Panc1 (cell line): Measurements from ENCODE around the gene RASSF5.

Experiments
- CTCF ChIP-seq: fragments of 450-650 bp; IDR thresholded peaks from 2 replicates; pipeline ENCODE4 v1.5.1; 2017; ENCODE audit warnings: mild to moderate bottlenecking
- POLR2AphosphoS5 ChIP-seq: IDR thresholded peaks from 2 replicates; pipeline ENCODE4 v1.6.1; 2012; ENCODE audit warnings: mild to moderate bottlenecking, low read depth, low read length, moderate library complexity

DNA sequence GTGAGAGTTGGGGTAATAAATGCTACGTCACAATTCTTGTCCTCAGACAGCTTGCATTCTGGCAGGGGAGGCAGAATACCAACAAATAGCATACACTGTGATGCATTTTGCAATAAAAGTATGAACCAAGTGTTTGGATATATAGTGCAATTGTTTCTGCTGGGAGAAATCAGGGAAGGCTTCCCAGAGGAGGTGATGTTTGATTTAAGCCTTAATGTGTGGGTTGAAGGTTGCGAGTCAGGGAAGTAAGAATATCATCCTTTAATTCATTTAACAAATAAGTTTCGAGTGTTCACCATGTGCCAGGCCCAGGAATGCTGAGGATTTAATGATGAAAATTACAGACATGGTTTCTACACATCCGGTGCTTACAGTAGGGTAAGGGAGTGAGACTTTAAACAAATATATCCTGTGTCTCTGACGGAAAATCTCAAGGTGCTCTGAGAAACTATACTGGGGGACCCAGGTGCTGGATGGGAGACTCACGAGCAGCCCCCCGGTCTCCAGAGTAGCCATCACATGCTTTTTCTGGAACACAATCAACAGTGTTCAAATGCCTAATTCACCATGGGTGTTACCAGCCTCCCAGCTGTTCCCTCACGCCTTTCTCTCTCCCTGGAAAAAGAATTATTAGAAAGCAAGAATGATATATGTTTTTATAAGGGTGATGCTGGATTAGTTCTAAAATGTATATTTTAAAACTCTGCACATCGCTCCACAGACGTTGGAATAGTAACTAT is 31.7 kb downstream of the RASSF5 start:
- TF ChIP-seq CTCF (no peak), POLR2AphosphoS5 (no peak)
